ENCODE measurements around the gene OR56A1. TPM values are rescaled to one million over a fixed set of nuclear protein-coding genes. Genes with fewer than 3 reads are reported as not detected.
"Not testable (repeated sequence)": the region's sequence is repeated elsewhere in the genome, so short reads cannot be mapped to it uniquely, and the experiment has no call there.

OR56A1 gene, protein sequence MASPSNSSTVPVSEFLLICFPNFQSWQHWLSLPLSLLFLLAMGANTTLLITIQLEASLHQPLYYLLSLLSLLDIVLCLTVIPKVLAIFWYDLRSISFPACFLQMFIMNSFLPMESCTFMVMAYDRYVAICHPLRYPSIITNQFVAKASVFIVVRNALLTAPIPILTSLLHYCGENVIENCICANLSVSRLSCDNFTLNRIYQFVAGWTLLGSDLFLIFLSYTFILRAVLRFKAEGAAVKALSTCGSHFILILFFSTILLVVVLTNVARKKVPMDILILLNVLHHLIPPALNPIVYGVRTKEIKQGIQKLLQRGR
- polyA plus RNA-seq (2011; rRNA removed) (not detected in 2 replicates), polyA minus RNA-seq (2011; rRNA and poly(A)+ RNA removed) (not detected in 2 replicates)

DNA sequence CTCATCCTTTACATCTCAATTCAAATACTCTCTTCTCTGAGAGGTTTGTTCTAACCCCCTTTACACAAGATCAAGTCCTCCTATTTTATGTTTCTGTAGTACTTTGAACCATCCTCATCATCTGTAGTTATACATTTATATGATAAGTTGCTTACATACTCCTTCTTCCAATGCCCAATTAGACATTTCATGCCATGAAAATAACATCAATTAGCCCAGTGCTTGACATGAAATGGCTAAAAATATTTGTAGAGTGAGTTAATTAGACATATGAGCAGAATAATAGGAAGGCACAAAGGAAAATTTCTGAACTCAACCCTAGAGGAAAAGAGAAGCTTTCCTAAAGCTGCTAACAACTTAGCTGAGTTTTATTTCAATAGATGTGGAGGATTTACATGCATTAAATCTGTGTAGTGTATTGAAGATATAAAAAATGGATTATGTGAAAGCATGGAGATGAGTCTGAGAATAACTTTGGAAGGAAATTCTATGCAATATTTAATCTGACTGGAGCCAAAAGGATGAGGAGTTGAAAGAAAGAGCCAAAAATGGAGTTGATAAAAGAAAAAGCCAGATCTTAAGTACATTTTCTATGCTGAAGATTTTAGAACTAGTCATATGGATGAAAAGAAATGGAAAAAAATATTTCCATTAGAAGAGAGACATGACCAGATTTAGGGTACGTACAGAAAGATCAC lies at the start of gene OR56A1:
Gene OR56A1, minus strand, starts transcription at position 51 of the 698 bp plus-strand sequence. CDS start 3,066 bp downstream, outside the sequence.
- TF ChIP-seq, protein P1, sequence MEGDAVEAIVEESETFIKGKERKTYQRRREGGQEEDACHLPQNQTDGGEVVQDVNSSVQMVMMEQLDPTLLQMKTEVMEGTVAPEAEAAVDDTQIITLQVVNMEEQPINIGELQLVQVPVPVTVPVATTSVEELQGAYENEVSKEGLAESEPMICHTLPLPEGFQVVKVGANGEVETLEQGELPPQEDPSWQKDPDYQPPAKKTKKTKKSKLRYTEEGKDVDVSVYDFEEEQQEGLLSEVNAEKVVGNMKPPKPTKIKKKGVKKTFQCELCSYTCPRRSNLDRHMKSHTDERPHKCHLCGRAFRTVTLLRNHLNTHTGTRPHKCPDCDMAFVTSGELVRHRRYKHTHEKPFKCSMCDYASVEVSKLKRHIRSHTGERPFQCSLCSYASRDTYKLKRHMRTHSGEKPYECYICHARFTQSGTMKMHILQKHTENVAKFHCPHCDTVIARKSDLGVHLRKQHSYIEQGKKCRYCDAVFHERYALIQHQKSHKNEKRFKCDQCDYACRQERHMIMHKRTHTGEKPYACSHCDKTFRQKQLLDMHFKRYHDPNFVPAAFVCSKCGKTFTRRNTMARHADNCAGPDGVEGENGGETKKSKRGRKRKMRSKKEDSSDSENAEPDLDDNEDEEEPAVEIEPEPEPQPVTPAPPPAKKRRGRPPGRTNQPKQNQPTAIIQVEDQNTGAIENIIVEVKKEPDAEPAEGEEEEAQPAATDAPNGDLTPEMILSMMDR (IDR thresholded peaks at IDR 0.05; ENCODE audit: insufficient read depth, low read depth, low read length): no peak
- ChIA-PET POLR2A (no interaction called here), CTCF (interaction anchor here (3.1 kb wide), 1 partner anchor 332 kb away, joined by 9 read pairs; no protein-coding TSS in a partner anchor)
- no peak within 1 kb of the TSS for H3K4me3 ChIP-seq (ENCODE audit: low read depth, low read length)
- H3K27me3 ChIP-seq (ENCODE audit: control insufficient read depth, insufficient read depth, low read length): no peaks in the 10 kb centered on the region
- DNase-seq (ENCODE audit: low read depth): no peak
- H3K36me3 ChIP-seq (ENCODE audit: control insufficient read depth, insufficient read depth, low read length): no peaks in the 10 kb centered on the region

DNA sequence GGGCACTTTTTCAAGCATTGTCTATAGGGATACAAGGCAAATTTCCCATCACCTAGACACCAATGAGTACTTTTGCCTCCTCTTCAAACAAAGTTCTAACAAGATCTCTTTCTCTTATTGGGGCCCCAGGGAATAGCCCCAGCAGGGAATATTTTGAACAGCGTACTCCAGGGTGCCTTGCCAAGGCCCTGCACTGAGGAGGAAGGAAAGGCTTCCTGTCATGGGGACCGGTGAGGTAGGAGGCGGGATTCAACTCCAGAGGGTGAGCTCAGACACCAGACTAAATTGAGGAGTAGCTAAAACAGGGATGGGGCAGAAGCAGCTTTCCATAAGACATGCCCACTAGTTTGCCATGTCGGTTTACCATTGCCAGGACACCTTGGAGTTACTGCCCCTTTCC lies 48.9 kb upstream of the OR56A1 start:
- Histone ChIP-seq H3K36me3 (ENCODE audit: control insufficient read depth, insufficient read depth, low read length) (no peaks in the 10 kb centered on the region), H3K27me3 (ENCODE audit: control insufficient read depth, insufficient read depth, low read length) (no peaks in the 10 kb centered on the region), H3K4me3 (ENCODE audit: low read depth, low read length) (no peak overlapping the region)
- TF ChIP-seq, protein P1 (IDR thresholded peaks at IDR 0.05; ENCODE audit: insufficient read depth, low read depth, low read length): no peak
- ChIA-PET CTCF (no interaction called here), POLR2A (no interaction called here)
- no peak for DNase-seq (ENCODE audit: low read depth)

DNA sequence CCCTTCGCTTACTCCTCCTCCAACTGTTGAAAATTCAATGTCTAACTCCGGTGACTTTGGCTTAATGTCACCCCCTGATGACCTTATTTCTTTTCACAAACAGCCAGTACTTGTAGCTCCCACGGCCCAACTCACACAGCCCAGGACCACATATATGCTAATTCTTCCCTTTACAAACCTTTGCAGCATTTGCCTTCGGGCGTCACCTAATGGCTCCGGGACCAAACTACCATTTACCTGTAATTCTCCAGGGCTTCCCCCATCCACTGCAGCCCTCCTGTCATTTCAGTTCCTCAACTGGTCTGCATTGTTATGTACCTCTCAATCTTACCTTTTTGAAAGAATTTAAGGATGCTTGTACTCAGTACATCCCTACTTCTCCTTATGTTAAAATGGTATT lies 47.2 kb upstream of the OR56A1 start:
- TF ChIP-seq, protein P1 (IDR thresholded peaks at IDR 0.05; ENCODE audit: insufficient read depth, low read depth, low read length): no peak
- H3K36me3 ChIP-seq (ENCODE audit: control insufficient read depth, insufficient read depth, low read length): no peaks in the 10 kb centered on the region
- ChIA-PET POLR2A (no interaction called here), CTCF (no interaction called here)
- no peak overlapping the region for H3K4me3 ChIP-seq (ENCODE audit: low read depth, low read length)
- DNase-seq (ENCODE audit: low read depth): no peak
- H3K27me3 ChIP-seq (ENCODE audit: control insufficient read depth, insufficient read depth, low read length): no peaks in the 10 kb centered on the region

DNA sequence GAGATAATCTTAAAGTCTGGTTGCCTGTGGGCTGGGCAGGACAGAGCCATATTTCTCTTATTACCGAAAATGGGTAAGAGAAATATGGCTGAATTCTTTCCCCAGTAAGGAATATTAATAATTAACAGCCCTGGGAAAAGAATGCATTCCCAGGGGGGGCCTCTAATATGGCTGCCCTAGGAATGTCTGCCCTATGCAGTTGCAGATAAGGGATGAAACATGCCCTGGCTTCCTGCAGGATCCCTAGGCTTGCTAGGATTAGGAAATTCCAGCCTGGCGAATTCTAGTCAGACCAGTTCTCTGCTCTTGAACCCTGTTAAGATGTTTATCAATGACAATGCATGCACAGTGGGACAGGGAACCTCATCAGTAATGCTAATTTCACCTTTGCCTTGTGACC lies 45.9 kb upstream of the OR56A1 start:
- not testable (repeated sequence) for DNase-seq (ENCODE audit: low read depth)

DNA sequence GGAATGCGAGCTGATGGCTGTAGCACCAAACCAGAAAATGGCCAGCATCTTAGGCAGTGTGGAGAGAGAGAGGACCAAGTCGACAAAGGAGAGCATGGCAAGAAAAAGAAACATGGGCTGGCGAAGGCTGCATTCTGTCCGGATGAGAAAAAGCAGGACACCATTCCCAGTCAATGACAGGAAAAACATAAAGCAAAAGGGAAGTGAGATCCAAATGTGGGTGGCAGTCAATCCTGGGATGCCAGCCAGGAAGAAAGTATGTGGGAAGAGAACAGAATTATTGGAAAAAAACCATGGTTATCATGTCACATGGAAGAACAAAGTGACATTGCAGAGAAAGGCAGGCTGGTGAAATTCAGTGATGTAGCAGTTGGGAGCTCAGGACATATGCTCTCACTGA lies 36.9 kb upstream of the OR56A1 start:
- Histone ChIP-seq H3K36me3 (ENCODE audit: control insufficient read depth, insufficient read depth, low read length) (no peaks in the 10 kb centered on the region), H3K4me3 (ENCODE audit: low read depth, low read length) (no peak overlapping the region), H3K27me3 (ENCODE audit: control insufficient read depth, insufficient read depth, low read length) (no peaks in the 10 kb centered on the region)
- no peak for DNase-seq (ENCODE audit: low read depth)
- CTCF ChIA-PET: no interaction called here
- POLR2A ChIA-PET: no interaction called here
- TF ChIP-seq, protein P1 (IDR thresholded peaks at IDR 0.05; ENCODE audit: insufficient read depth, low read depth, low read length): no peak

More for the DNA sequence above, 45.9 kb upstream of the OR56A1 start:
- CTCF ChIA-PET; POLR2A ChIA-PET; H3K36me3 ChIP-seq (ENCODE audit: control insufficient read depth, insufficient read depth, low read length); H3K4me3 ChIP-seq (ENCODE audit: low read depth, low read length); H3K27me3 ChIP-seq (ENCODE audit: control insufficient read depth, insufficient read depth, low read length): not testable (repeated sequence)

Measured in BJ (cell line).